Stomach (tissue), 4 donors: ENCODE results near the gene RFX2.

Experiments
- POLR2A ChIP-seq, 4 donors: fragments of 450-650 bp; IDR thresholded peaks; one replicate each; pipeline ENCODE4 v1.6.1; 2016; ENCODE audit warnings: antibody characterized with exemption in 4 of 4, control low read depth in 2 of 4, mild to moderate bottlenecking in 1 of 4, moderate library complexity in 1 of 4
- TF ChIP-seq, protein P1 (sequence below), 7 experiments: fragments of 450-650 bp in 4 of 7; fragments of 200-600 bp in 3 of 7; sonication (generic) in 3 of 7; IDR thresholded peaks; one replicate each; pipeline ENCODE4 v1.5.1; 2016 to 2019; ENCODE audit warnings: antibody characterized with exemption in 7 of 7, control low read depth in 2 of 7, mild to moderate bottlenecking in 1 of 7

DNA sequence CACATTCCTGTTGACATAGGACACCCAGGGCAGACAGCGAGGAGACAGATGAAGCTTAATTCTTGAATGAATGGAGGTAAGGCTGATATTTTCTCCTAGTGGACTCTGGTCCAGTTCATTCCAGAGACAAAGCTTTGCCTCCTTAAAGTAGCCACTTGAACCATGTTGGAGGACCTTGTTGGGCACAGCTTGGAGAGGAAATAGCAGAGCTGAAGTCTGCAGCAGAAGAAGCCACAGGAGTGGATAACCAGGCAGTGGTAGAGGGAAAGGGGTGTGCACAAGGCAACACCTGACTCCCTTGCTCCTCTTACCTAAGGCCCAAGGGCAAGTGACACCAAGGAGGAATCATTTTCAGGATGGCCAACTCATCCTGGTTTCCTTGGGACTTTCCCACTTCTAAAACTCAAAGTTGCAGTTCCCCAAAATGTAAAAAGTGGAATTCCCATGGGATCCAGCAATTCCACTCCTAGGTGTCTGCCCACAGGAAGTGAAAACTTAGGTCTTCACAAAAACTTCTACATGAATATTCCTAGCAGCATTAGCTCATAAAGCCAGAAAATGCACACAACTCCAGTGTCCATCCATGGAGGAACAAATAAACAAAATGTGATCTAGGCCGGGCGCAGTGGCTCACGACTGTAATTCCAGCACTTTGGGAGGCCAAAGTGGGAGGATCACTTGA is 6.6 kb upstream of the RFX2 start:
- TF ChIP-seq POLR2A (IDR thresholded peaks at IDR 0.05): no peak
- TF ChIP-seq, protein P1, sequence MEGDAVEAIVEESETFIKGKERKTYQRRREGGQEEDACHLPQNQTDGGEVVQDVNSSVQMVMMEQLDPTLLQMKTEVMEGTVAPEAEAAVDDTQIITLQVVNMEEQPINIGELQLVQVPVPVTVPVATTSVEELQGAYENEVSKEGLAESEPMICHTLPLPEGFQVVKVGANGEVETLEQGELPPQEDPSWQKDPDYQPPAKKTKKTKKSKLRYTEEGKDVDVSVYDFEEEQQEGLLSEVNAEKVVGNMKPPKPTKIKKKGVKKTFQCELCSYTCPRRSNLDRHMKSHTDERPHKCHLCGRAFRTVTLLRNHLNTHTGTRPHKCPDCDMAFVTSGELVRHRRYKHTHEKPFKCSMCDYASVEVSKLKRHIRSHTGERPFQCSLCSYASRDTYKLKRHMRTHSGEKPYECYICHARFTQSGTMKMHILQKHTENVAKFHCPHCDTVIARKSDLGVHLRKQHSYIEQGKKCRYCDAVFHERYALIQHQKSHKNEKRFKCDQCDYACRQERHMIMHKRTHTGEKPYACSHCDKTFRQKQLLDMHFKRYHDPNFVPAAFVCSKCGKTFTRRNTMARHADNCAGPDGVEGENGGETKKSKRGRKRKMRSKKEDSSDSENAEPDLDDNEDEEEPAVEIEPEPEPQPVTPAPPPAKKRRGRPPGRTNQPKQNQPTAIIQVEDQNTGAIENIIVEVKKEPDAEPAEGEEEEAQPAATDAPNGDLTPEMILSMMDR (IDR thresholded peaks at IDR 0.05): no peak
